GM12878 (cell line): Measurements from ENCODE around the gene SEPTIN11. TPM values are rescaled to one million over a fixed set of nuclear protein-coding genes. Genes with fewer than 3 reads are reported as not detected.

Experiments
- ATAC-seq: fragments of 200-7000 bp; cut with Tn5 transposase; 3 replicates; pipeline ENCODE4 v1.9.1; 2020; ENCODE audit warnings: mild to moderate bottlenecking, moderate library complexity
- BruUV-seq: library from RNA; stranded (reverse); fragments of 400-500 nt; replicated peaks from 2 replicates; lab custom pipeline; 2021; lab: Mats Ljungman, UMichigan
- CTCF ChIA-PET: fragments of 300-600 bp; sonication (Branson Sonifier 250); formaldehyde crosslinking; extraction: SDS; loops from one replicate; lab custom pipeline; 2021; ENCODE audit warnings: inconsistent platforms; lab: Yijun Ruan, JAX
- POLR2A ChIA-PET: fragments of 350-600 bp; formaldehyde crosslinking; extraction: SDS; loops from one replicate; lab custom pipeline; 2021; ENCODE audit warnings: inconsistent platforms; lab: Charles Lee
- RAD21 ChIA-PET: fragments of 300-600 bp; sonication (Branson Sonifier 250); formaldehyde crosslinking; loops from one replicate; lab custom pipeline; 2023; ENCODE audit warnings: antibody characterized with exemption; ENCODE audit not compliant: unreplicated experiment; lab: Charles Lee
- SMC1A ChIA-PET: fragments of 300-600 bp; sonication (Branson Sonifier 250); formaldehyde crosslinking; loops from one replicate; lab custom pipeline; 2023; ENCODE audit not compliant: unreplicated experiment, uncharacterized antibody; lab: Charles Lee
- DNase-seq: peaks from one replicate; pipeline ENCODE4 v3.0.0-alpha.2; 2011; ENCODE audit warnings: low read depth, low spot score
- FAIRE-seq: peaks from 3 replicates; lab custom pipeline; 2011; peaks lifted over from hg19 to GRCh38; lab: Jason Lieb, UNC
- H2AFZ ChIP-seq: 2 replicates; pipeline ENCODE4 v1.6.0; 2011; ENCODE audit warnings: low read depth, low read length, control low read depth; ENCODE audit not compliant: control insufficient read depth
- H3K27ac ChIP-seq: 2 replicates; pipeline ENCODE4 v1.5.1; 2011; ENCODE audit warnings: control low read depth; ENCODE audit not compliant: control insufficient read depth, insufficient read depth
- H3K27me3 ChIP-seq, 2 experiments: replicated peaks in 1 of 2; 2 replicates each; pipeline versions ENCODE4 v1.6.0 to v1.6.1; 2011; ENCODE audit warnings: low read length in 1 of 2; ENCODE audit not compliant: control insufficient read depth in 2 of 2, insufficient read depth in 2 of 2
- H3K36me3 ChIP-seq, 2 experiments: 2 replicates each; pipeline ENCODE4 v1.5.1; 2011; ENCODE audit warnings: low read length in 1 of 2; ENCODE audit not compliant: control insufficient read depth in 2 of 2, insufficient read depth in 2 of 2
- H3K4me1 ChIP-seq: 2 replicates; pipeline ENCODE4 v1.6.1; 2011; ENCODE audit warnings: mild to moderate bottlenecking, low read length, moderate library complexity, mixed read lengths; ENCODE audit not compliant: control insufficient read depth, insufficient read depth
- H3K4me2 ChIP-seq: 2 replicates; pipeline ENCODE4 v1.6.0; 2011; ENCODE audit warnings: control low read depth; ENCODE audit not compliant: control insufficient read depth, insufficient read depth
- H3K4me3 ChIP-seq: fragments of 200-600 bp; sonication (generic); 2 replicates; pipeline ENCODE4 v1.5.1; 2016
- H3K79me2 ChIP-seq: 2 replicates; pipeline ENCODE4 v1.6.0; 2011; ENCODE audit warnings: low read length; ENCODE audit not compliant: control insufficient read depth, insufficient read depth
- H3K9ac ChIP-seq: 2 replicates; pipeline ENCODE4 v1.8.0; 2011; ENCODE audit warnings: low read length, control low read depth, mixed read lengths; ENCODE audit not compliant: control insufficient read depth, insufficient read depth
- H3K9me3 ChIP-seq: replicated peaks from 3 replicates; pipeline ENCODE4 v1.5.1; 2011; ENCODE audit warnings: mild to moderate bottlenecking, low read length; ENCODE audit not compliant: control insufficient read depth, insufficient read depth
- H4K20me1 ChIP-seq: 2 replicates; pipeline ENCODE4 v1.6.0; 2011; ENCODE audit not compliant: control insufficient read depth, insufficient read depth
- CREM ChIP-seq: IDR thresholded peaks from 2 replicates; pipeline ENCODE4 v1.6.1; 2014; ENCODE audit warnings: antibody characterized with exemption, low read depth
- HDAC2 ChIP-seq: fragments of 200-600 bp; sonication (generic); IDR thresholded peaks from 2 replicates; pipeline ENCODE4 v1.6.1; 2017
- IKZF2 ChIP-seq, 2 experiments: fragments of 450-650 bp; IDR thresholded peaks; 2 replicates each; pipeline ENCODE4 v1.6.1; 2017; ENCODE audit warnings: mild to moderate bottlenecking in 2 of 2, moderate library complexity in 2 of 2
- JUND ChIP-seq: IDR thresholded peaks from 2 replicates; pipeline ENCODE4 v1.6.1; 2012; ENCODE audit warnings: low read depth, mild to moderate bottlenecking, low read length, improper control_type of control experiment, moderate library complexity
- NFYB ChIP-seq: IDR thresholded peaks from 2 replicates; pipeline ENCODE4 v1.6.1; 2011; ENCODE audit warnings: low read depth, mild to moderate bottlenecking, low read length, improper control_type of control experiment, moderate library complexity; ENCODE audit not compliant: insufficient read depth
- NRF1 ChIP-seq: conservative IDR thresholded peaks from 2 replicates; pipeline ENCODE4 v1.6.1; 2011; ENCODE audit warnings: mild to moderate bottlenecking, low read depth, low read length, improper control_type of control experiment
- SPI1 ChIP-seq: IDR thresholded peaks from 2 replicates; pipeline ENCODE4 v1.6.1; 2011; ENCODE audit warnings: low read depth, mild to moderate bottlenecking, low read length, moderate library complexity, borderline replicate concordance; ENCODE audit not compliant: insufficient read depth
- TBL1XR1 ChIP-seq: IDR thresholded peaks from 2 replicates; pipeline ENCODE4 v1.6.1; 2012; ENCODE audit warnings: low read depth, low read length, improper control_type of control experiment
- TCF12 ChIP-seq: IDR thresholded peaks from 2 replicates; pipeline ENCODE4 v1.6.1; 2011; ENCODE audit warnings: low read depth, mild to moderate bottlenecking, low read length
- ZNF24 ChIP-seq: fragments of 450-650 bp; IDR thresholded peaks from 2 replicates; pipeline ENCODE4 v1.6.1; 2017; ENCODE audit warnings: antibody characterized with exemption, mild to moderate bottlenecking
- WGBS: methylation state at CpG from one replicate; pipeline ENCODE4 v1.1.6; 2016; ENCODE audit warnings: low lambda C conversion rate; ENCODE audit not compliant: insufficient replicate concordance, insufficient coverage; ENCODE audit errors: missing lambda C conversion rate; 5-methylcytosine and 5-hydroxymethylcytosine counted together
- in situ Hi-C: fragments of 300-500 bp; cut with MboI; formaldehyde crosslinking; loops from 9 replicates; pipeline ENCODE4 v1.14.3; 2018; ENCODE audit warnings: mixed read lengths
- intact Hi-C: fragments of 100-400 bp; cut with micrococcal nuclease; formaldehyde crosslinking; loops from one replicate; pipeline ENCODE4 v1.14.2; 2022; ENCODE audit not compliant: unreplicated experiment
- polyA plus RNA-seq, 11 experiments: library from polyadenylated mRNA; depleted of rRNA in 4 of 11; unstranded in 6 of 11; stranded (reverse) in 5 of 11; fragments of >200 nt; fragmentation: Nextera tagmentation in 4 of 11; fragmentation: Illumina TruSeq in 1 of 11; extraction: Ambion mirVana in 4 of 11; extraction: Trizol in 1 of 11; gene quantifications; 1 replicate in 1 of 11; 2 replicates in 10 of 11; pipeline versions ENCODE4 v1.2.1 to v1.2.3, GENCODE V29; 2011 to 2016; ENCODE audit warnings: inconsistent platforms in 2 of 11, missing spikeins in 2 of 11, low read depth in 1 of 11
- total RNA-seq, 4 experiments: library from RNA; depleted of rRNA in 3 of 4; stranded (reverse); fragments of >200 nt in 3 of 4; fragmentation: Illumina TruSeq in 1 of 4; extraction: Trizol in 1 of 4; gene quantifications; 2 replicates each; pipeline versions ENCODE4 v1.2.1 to v1.2.3, GENCODE V29; 2013 to 2021
- TF ChIP-seq, protein P1 (sequence below): IDR thresholded peaks from 2 replicates; pipeline ENCODE4 v1.6.1; 2012; ENCODE audit warnings: low read depth, low read length, improper control_type of control experiment
- TF ChIP-seq, protein P2 (sequence below): fragments of 450-650 bp; IDR thresholded peaks from 2 replicates; pipeline ENCODE4 v1.6.1; 2017; ENCODE audit warnings: mild to moderate bottlenecking

The SEPTIN11 gene
- total and polyA plus RNA-seq, 10 of the 15 experiments (the other 5 are each of a cell fraction or from before 2014, with no cell fraction given), result 24.7 to 160 (median 91.3) TPM

DNA sequence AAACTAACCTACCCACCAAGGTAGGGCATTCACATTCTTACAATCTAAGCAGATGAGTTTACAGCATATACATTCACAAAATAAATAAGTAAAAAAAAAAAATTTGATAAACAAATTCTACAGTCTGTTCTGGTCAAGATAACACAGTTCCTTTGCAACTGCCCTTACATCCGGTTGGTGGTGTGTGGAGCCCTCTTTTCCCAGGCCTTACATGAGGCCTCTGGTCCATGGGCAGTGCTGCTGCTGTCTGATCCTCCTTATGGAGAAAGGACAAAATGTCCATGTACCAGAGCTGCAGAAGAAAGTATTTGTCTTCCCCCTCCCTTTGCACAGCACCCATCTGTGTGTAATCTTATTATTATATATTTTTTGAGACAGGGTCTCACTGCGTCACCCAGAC, 2.2 kb upstream of the SEPTIN11 start:
- BruUV-seq, result no TSS peak
- CTCF ChIA-PET, result interaction anchor here (0.8 to 1.3 kb wide), 2 partner anchors 38 to 126 kb away, joined by 3 to 4 read pairs; no protein-coding TSS in a partner anchor
- H3K4me2 ChIP-seq, result peak overlapping the region; percentile 72
- ATAC-seq, result no peak
- H3K4me3 ChIP-seq, result no peak overlapping the region
- POLR2A ChIA-PET, result interaction anchor here (0.6 to 1.2 kb wide), 3 partner anchors 98 to 143 kb away, joined by 3 read pairs; no protein-coding TSS in a partner anchor
- H3K4me1 ChIP-seq, result peaks cover 12% of the 10 kb centered on the region; the same call in 1 of the 2 replicates
- intact Hi-C loops (loop anchor here (5.0 to 10.0 kb wide), 2 partner anchors 95 to 163 kb away; no protein-coding TSS in a partner anchor), in situ Hi-C loops (no loop called here)
- H2AFZ ChIP-seq, result no peak overlapping the region
- no peaks in the 10 kb centered on the region for H4K20me1 ChIP-seq
- H3K79me2 ChIP-seq, result peaks cover 39% of the 10 kb centered on the region
- H3K9ac ChIP-seq, result no peak overlapping the region
- SMC1A ChIA-PET, result interaction anchor here (1.0 to 1.8 kb wide), 4 partner anchors 28 to 99 kb away, joined by 3 to 7 read pairs (median 4); no protein-coding TSS in a partner anchor
- H3K27ac ChIP-seq, result no peak overlapping the region
- 69% methylated on average over 2 of the region's 2 CpGs for WGBS
- no peaks in the 10 kb centered on the region for H3K27me3 ChIP-seq
- no peak for TF ChIP-seq TBL1XR1
- RAD21 ChIA-PET, result interaction anchor here (0.9 to 1.2 kb wide), 3 partner anchors 39 to 98 kb away, joined by 3 to 4 read pairs (median 3); no protein-coding TSS in a partner anchor
- no peak for DNase-seq
- no peaks in the 10 kb centered on the region; the same call in 2 of the 3 replicates for H3K9me3 ChIP-seq
- no peak for FAIRE-seq
- H3K36me3 ChIP-seq, result no peaks in the 10 kb centered on the region

DNA sequence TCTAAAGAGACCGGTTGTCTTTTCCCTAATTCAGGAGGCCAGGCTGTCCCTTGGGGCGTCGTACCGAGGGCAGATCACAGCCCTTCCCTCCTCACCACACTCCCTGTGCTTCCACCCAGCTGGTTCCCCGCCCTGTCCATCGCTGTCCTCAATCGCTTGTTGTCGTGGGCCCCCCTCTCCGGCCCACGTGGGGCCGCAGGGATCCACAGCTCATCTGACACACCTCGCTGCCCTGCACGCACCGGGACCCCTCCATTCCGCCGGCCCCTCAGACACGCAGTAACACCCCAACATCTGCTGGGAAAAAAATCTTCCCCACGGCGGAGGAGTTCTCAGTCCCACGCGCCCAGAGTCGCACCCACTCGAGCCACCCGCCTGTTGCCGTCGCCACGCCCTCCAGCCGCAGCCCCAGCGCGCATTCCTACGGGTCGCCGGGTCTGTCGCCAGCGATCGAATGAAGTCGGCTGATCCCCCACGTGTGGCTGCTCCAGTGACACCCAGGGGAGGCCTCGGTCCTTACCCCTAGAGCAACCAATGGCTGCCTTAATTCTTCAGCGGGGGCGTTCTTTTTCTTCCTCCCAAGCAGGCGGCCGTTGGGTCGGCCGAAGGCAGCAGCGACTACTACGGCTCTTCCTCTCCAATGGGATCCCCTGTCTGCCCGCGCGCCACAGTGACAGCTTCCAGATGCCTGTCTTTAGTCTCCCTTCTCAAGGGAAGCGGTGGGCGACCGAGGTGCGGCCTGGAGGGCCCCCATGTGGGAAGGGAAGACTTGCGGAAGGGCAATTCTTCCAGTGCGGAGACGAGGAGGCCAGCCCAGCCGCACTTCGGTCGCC, 893 bp upstream of the SEPTIN11 start:
- in situ Hi-C loops, result no loop called here
- Histone ChIP-seq H3K9me3 (no peaks in the 10 kb centered on the region; the same call in 2 of the 3 replicates), H3K36me3 (no peaks in the 10 kb centered on the region), H3K4me3 (peak overlapping the region; percentile 95), H3K9ac (peak overlapping the region; percentile 92), H3K4me2 (peak overlapping the region; percentile 72), H3K27ac (peak overlapping the region; percentile 84), H2AFZ (peak overlapping the region; percentile 95), H3K4me1 (peaks cover 14% of the 10 kb centered on the region; the same call in 1 of the 2 replicates), H4K20me1 (no peaks in the 10 kb centered on the region), H3K27me3 (no peaks in the 10 kb centered on the region), H3K79me2 (peaks cover 52% of the 10 kb centered on the region)
- ChIA-PET SMC1A (interaction anchor here (1.0 to 1.1 kb wide), 2 partner anchors 29 to 35 kb away, joined by 3 to 5 read pairs; no protein-coding TSS in a partner anchor), POLR2A (interaction anchor here (0.6 to 2.0 kb wide), 4 partner anchors 11 to 1053 kb away, joined by 3 to 9 read pairs (median 4); no protein-coding TSS in a partner anchor), RAD21 (interaction anchor here (0.5 to 2.4 kb wide), 7 partner anchors 47 to 245 kb away, joined by 3 to 9 read pairs (median 4); no protein-coding TSS in a partner anchor), CTCF (interaction anchor here (0.6 to 1.9 kb wide), 5 partner anchors 23 to 96 kb away, joined by 3 to 5 read pairs (median 3); no protein-coding TSS in a partner anchor)
- intact Hi-C loops, result loop anchor here (1.0 to 10.0 kb wide), 4 partner anchors 46 to 164 kb away; partner anchors contain the start of gene CCNI
- DNase-seq (peak; percentile 50), FAIRE-seq (peak; percentile 41), ATAC-seq (peak; percentile 73)
- no TSS peak for BruUV-seq
- 15% methylated on average over 52 of the region's 60 CpGs for WGBS
- TF ChIP-seq SPI1 (peak; percentile 2; the same call in 1 of the 2 replicates), NFYB (peak; percentile 58; the same call in 1 of the 2 replicates), ZNF24 (peak; percentile 79), JUND (no peak), NRF1 (no peak), TCF12 (0 out of 2 replicates have a peak, but pooled peaks have one; percentile 28), CREM (peak; percentile 42; the same call in 1 of the 2 replicates), HDAC2 (no peak), IKZF2 (IDR thresholded peaks at IDR 0.05) (peak in 1 of 2 experiments; percentile 32; a peak in 1 of 4 replicates)
- TF ChIP-seq, protein P1, sequence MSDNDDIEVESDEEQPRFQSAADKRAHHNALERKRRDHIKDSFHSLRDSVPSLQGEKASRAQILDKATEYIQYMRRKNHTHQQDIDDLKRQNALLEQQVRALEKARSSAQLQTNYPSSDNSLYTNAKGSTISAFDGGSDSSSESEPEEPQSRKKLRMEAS, result peak; percentile 80; the same call in 1 of the 2 replicates
- TF ChIP-seq, protein P2, sequence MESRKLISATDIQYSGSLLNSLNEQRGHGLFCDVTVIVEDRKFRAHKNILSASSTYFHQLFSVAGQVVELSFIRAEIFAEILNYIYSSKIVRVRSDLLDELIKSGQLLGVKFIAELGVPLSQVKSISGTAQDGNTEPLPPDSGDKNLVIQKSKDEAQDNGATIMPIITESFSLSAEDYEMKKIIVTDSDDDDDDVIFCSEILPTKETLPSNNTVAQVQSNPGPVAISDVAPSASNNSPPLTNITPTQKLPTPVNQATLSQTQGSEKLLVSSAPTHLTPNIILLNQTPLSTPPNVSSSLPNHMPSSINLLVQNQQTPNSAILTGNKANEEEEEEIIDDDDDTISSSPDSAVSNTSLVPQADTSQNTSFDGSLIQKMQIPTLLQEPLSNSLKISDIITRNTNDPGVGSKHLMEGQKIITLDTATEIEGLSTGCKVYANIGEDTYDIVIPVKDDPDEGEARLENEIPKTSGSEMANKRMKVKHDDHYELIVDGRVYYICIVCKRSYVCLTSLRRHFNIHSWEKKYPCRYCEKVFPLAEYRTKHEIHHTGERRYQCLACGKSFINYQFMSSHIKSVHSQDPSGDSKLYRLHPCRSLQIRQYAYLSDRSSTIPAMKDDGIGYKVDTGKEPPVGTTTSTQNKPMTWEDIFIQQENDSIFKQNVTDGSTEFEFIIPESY, result no peak
